Germinal center (tissue), 1 donor: Measurements from ENCODE around the gene SLX9.

Source experiments
- DNase-seq: peaks from one replicate; pipeline ENCODE4 v3.0.0; 2012; ENCODE audit warnings: mixed read lengths, low spot score

The SLX9 gene

GRCh38 chr21:44991538-44992483 lies 52.0 kb downstream of the SLX9 start:
- DNase-seq, result no peak

- no peak for DNase-seq
These were observed 52.8 kb downstream of the SLX9 start for GRCh38 chr21:44992608-44993031.

- no peak for DNase-seq
These were observed 53.7 kb downstream of the SLX9 start for GRCh38 chr21:44993321-44994046.

- no peak for DNase-seq
These were observed 54.3 kb downstream of the SLX9 start for GRCh38 chr21:44994047-44994694.

GRCh38 chr21:44994695-44995342 lies 55.0 kb downstream of the SLX9 start:
- no peak for DNase-seq

- DNase-seq, result no peak
These were observed 55.6 kb downstream of the SLX9 start for GRCh38 chr21:44995343-44995941.

- DNase-seq, result no peak
These were observed 56.3 kb downstream of the SLX9 start for GRCh38 chr21:44996096-44996495.

- no peak for DNase-seq
These were observed 56.7 kb downstream of the SLX9 start for GRCh38 chr21:44996501-44996921.

GRCh38 chr21:44996983-44997936 lies 57.4 kb downstream of the SLX9 start:
- DNase-seq, result no peak

GRCh38 chr21:44998086-44998620 lies 58.3 kb downstream of the SLX9 start:
- no peak for DNase-seq

GRCh38 chr21:44998621-44999427 lies 59.0 kb downstream of the SLX9 start:
- no peak for DNase-seq

GRCh38 chr21:44999428-44999971 lies 59.7 kb downstream of the SLX9 start:
- peak; percentile 42 for DNase-seq

- DNase-seq, result no peak
These were observed 60.3 kb downstream of the SLX9 start for GRCh38 chr21:44999972-45000636.

GRCh38 chr21:45000637-45001133 lies 60.9 kb downstream of the SLX9 start:
- no peak for DNase-seq

GRCh38 chr21:45001134-45002095 lies 61.6 kb downstream of the SLX9 start:
- no peak for DNase-seq

GRCh38 chr21:45002381-45003204 lies 62.8 kb downstream of the SLX9 start:
- no peak for DNase-seq
